Measurements from ENCODE around the gene CLCNKA. TPM values are rescaled to one million over a fixed set of nuclear protein-coding genes. Genes with fewer than 3 reads are reported as not detected.
"Not testable (repeated sequence)": the region's sequence is repeated elsewhere in the genome, so short reads cannot be mapped to it uniquely, and the experiment has no call there.

The CLCNKA gene
- not detected for total RNA-seq

GRCh38 chr1:16021681-16022080 lies at the start of gene CLCNKA:
TSS of gene CLCNKA (plus strand) at chr1:16022036. CDS start at chr1:16022620, 584 bp downstream.
- no peak for DNase-seq

GRCh38 chr1:15972409-15972808 lies 49.4 kb upstream of the CLCNKA start:
- DNase-seq (no peak), ATAC-seq (replicated peaks in 1 of 2) (no peak)
- H3K4me1 Mint-ChIP-seq (ENCODE audit: low read depth), result peaks cover 52% of the 10 kb centered on the region
- no peak overlapping the region for H3K4me3 Mint-ChIP-seq
- no peak overlapping the region for H3K27ac Mint-ChIP-seq
- H3K36me3 Mint-ChIP-seq (ENCODE audit: insufficient read depth in 2 of 2), result peaks cover 22 to 28% of the 10 kb centered on the region in 2 donors
- H3K27me3 Mint-ChIP-seq (ENCODE audit: low read depth), result no peaks in the 10 kb centered on the region
- no peaks in the 10 kb centered on the region for H3K9me3 Mint-ChIP-seq

More at GRCh38 chr1:16021681-16022080, at the start of gene CLCNKA:
- H3K36me3 Mint-ChIP-seq (ENCODE audit: insufficient read depth in 2 of 2), result no peaks in the 10 kb centered on the region
- H3K9me3 Mint-ChIP-seq, result no peaks in the 10 kb centered on the region
- ATAC-seq (replicated peaks in 1 of 2), result no peak
- no peak within 1 kb of the TSS for H3K27ac Mint-ChIP-seq
- no peak within 1 kb of the TSS for H3K4me3 Mint-ChIP-seq
- H3K4me1 Mint-ChIP-seq (ENCODE audit: low read depth), result no peaks in the 10 kb centered on the region
- H3K27me3 Mint-ChIP-seq (ENCODE audit: low read depth), result no peaks in the 10 kb centered on the region

GRCh38 chr1:15973772-15974171 lies 48.1 kb upstream of the CLCNKA start:
- DNase-seq (no peak), ATAC-seq (replicated peaks in 1 of 2) (no peak)
- H3K27me3 Mint-ChIP-seq (ENCODE audit: low read depth), result no peaks in the 10 kb centered on the region
- H3K9me3 Mint-ChIP-seq, result no peaks in the 10 kb centered on the region
- H3K36me3 Mint-ChIP-seq (ENCODE audit: insufficient read depth in 2 of 2), result peaks cover 17 to 23% of the 10 kb centered on the region in 2 donors
- H3K4me3 Mint-ChIP-seq, result peak overlapping the region; percentile 1 to 2
- H3K27ac Mint-ChIP-seq, result no peak overlapping the region
- peaks cover 40% of the 10 kb centered on the region for H3K4me1 Mint-ChIP-seq (ENCODE audit: low read depth)

- Mint-ChIP-seq H3K36me3 (ENCODE audit: insufficient read depth in 2 of 2) (peaks cover 14 to 15% of the 10 kb centered on the region in 2 donors), H3K9me3 (no peaks in the 10 kb centered on the region), H3K4me3 (peak overlapping the region; percentile 93), H3K27ac (peak overlapping the region; percentile 93), H3K4me1 (ENCODE audit: low read depth) (peaks cover 45% of the 10 kb centered on the region), H3K27me3 (ENCODE audit: low read depth) (no peaks in the 10 kb centered on the region)
- DNase-seq (peak; percentile 33 to 36), ATAC-seq (replicated peaks in 1 of 2) (peak; percentile 24 to 34)
Measured at GRCh38 chr1:15974855-15975254, 47.0 kb upstream of the CLCNKA start.

- no peaks in the 10 kb centered on the region for H3K27me3 Mint-ChIP-seq (ENCODE audit: low read depth)
- ATAC-seq (replicated peaks in 1 of 2), result peak; percentile 79 to 81
- peaks cover 11 to 12% of the 10 kb centered on the region in 2 donors for H3K36me3 Mint-ChIP-seq (ENCODE audit: insufficient read depth in 2 of 2)
- H3K4me1 Mint-ChIP-seq (ENCODE audit: low read depth), result peaks cover 45% of the 10 kb centered on the region
- peak overlapping the region; percentile 96 for H3K27ac Mint-ChIP-seq
- H3K4me3 Mint-ChIP-seq, result peak overlapping the region; percentile 93
- H3K9me3 Mint-ChIP-seq, result no peaks in the 10 kb centered on the region
- peak; percentile 87 to 88 for DNase-seq
Measured at GRCh38 chr1:15975358-15975804, 46.5 kb upstream of the CLCNKA start.

GRCh38 chr1:15975805-15976680 lies 45.8 kb upstream of the CLCNKA start, which contains the start of gene ZBTB17:
TSS of gene ZBTB17 (minus strand) at chr1:15976101. CDS start at chr1:15948495, 27,606 bp downstream.
- ATAC-seq (replicated peaks in 1 of 2), result peak; percentile 87 to 88
- Mint-ChIP-seq H3K27ac (peak within 1 kb of the TSS; percentile 96), H3K4me3 (peak within 1 kb of the TSS; percentile 93), H3K4me1 (ENCODE audit: low read depth) (peaks cover 45% of the 10 kb centered on the region), H3K27me3 (ENCODE audit: low read depth) (no peaks in the 10 kb centered on the region), H3K36me3 (ENCODE audit: insufficient read depth in 2 of 2) (peaks cover 12 to 13% of the 10 kb centered on the region in 2 donors), H3K9me3 (peaks cover 0 to 1% of the 10 kb centered on the region in 2 donors)
- peak; percentile 96 for DNase-seq

GRCh38 chr1:15977947-15978346 lies 43.9 kb upstream of the CLCNKA start:
- H3K4me3 Mint-ChIP-seq, H3K27ac Mint-ChIP-seq: not testable (repeated sequence)

GRCh38 chr1:15981679-15982078 lies 40.2 kb upstream of the CLCNKA start:
- DNase-seq (no peak), ATAC-seq (replicated peaks in 1 of 2) (no peak)
- Mint-ChIP-seq H3K36me3 (ENCODE audit: insufficient read depth in 2 of 2) (peaks cover 1% of the 10 kb centered on the region in 2 donors), H3K9me3 (peaks cover 0 to 1% of the 10 kb centered on the region in 2 donors), H3K27me3 (ENCODE audit: low read depth) (no peaks in the 10 kb centered on the region), H3K27ac (no peak overlapping the region), H3K4me1 (ENCODE audit: low read depth) (peaks cover 40% of the 10 kb centered on the region), H3K4me3 (no peak overlapping the region)

More at GRCh38 chr1:15977947-15978346, 43.9 kb upstream of the CLCNKA start:
- H3K36me3 Mint-ChIP-seq (ENCODE audit: insufficient read depth in 2 of 2); H3K27me3 Mint-ChIP-seq (ENCODE audit: low read depth); ATAC-seq (replicated peaks in 1 of 2); DNase-seq; H3K9me3 Mint-ChIP-seq: not testable (repeated sequence)
- H3K4me1 Mint-ChIP-seq (ENCODE audit: low read depth), result peaks cover 37% of the 10 kb centered on the region

GRCh38 chr1:15983275-15983674 lies 38.6 kb upstream of the CLCNKA start:
- DNase-seq (no peak), ATAC-seq (replicated peaks in 1 of 2) (no peak)
- Mint-ChIP-seq H3K4me3 (no peak overlapping the region), H3K9me3 (peaks cover 0 to 1% of the 10 kb centered on the region in 2 donors), H3K27me3 (ENCODE audit: low read depth) (no peaks in the 10 kb centered on the region), H3K4me1 (ENCODE audit: low read depth) (peaks cover 39% of the 10 kb centered on the region), H3K27ac (no peak overlapping the region), H3K36me3 (ENCODE audit: insufficient read depth in 2 of 2) (peaks cover 1% of the 10 kb centered on the region in 2 donors)

- no peaks in the 10 kb centered on the region for H3K27me3 Mint-ChIP-seq (ENCODE audit: low read depth)
- H3K4me1 Mint-ChIP-seq (ENCODE audit: low read depth), result peaks cover 34% of the 10 kb centered on the region
- H3K36me3 Mint-ChIP-seq (ENCODE audit: insufficient read depth in 2 of 2), result peaks cover 1% of the 10 kb centered on the region in 2 donors
Measured at GRCh38 chr1:15985611-15986297, 36.1 kb upstream of the CLCNKA start.

GRCh38 chr1:15988856-15989736 lies 32.7 kb upstream of the CLCNKA start:
- H3K9me3 Mint-ChIP-seq, result no peaks in the 10 kb centered on the region
- no peak for DNase-seq
- H3K4me1 Mint-ChIP-seq (ENCODE audit: low read depth), result peaks cover 25% of the 10 kb centered on the region
- no peak overlapping the region for H3K4me3 Mint-ChIP-seq
- H3K27ac Mint-ChIP-seq, result no peak overlapping the region
- H3K36me3 Mint-ChIP-seq (ENCODE audit: insufficient read depth in 2 of 2), result no peaks in the 10 kb centered on the region
- ATAC-seq (replicated peaks in 1 of 2), result no peak
- H3K27me3 Mint-ChIP-seq (ENCODE audit: low read depth), result no peaks in the 10 kb centered on the region

More at GRCh38 chr1:15985611-15986297, 36.1 kb upstream of the CLCNKA start:
- H3K9me3 Mint-ChIP-seq, result peaks cover 0 to 1% of the 10 kb centered on the region in 2 donors
- H3K27ac Mint-ChIP-seq, result no peak overlapping the region
- H3K4me3 Mint-ChIP-seq, result no peak overlapping the region
- DNase-seq (no peak), ATAC-seq (replicated peaks in 1 of 2) (no peak)

- H3K27me3 Mint-ChIP-seq (ENCODE audit: low read depth), result no peaks in the 10 kb centered on the region
- no peak overlapping the region for H3K27ac Mint-ChIP-seq
- no peak overlapping the region for H3K4me3 Mint-ChIP-seq
- DNase-seq, result no peak
- ATAC-seq (replicated peaks in 1 of 2), result no peak
- H3K36me3 Mint-ChIP-seq (ENCODE audit: insufficient read depth in 2 of 2), result no peaks in the 10 kb centered on the region
- H3K9me3 Mint-ChIP-seq, result no peaks in the 10 kb centered on the region
- peaks cover 24% of the 10 kb centered on the region for H3K4me1 Mint-ChIP-seq (ENCODE audit: low read depth)
Measured at GRCh38 chr1:15989776-15990175, 32.1 kb upstream of the CLCNKA start.

All from activated T-cell treated with anti-CD3 and anti-CD28 coated beads, Interleukin-2, amount 50 U/mL, for 72 hours (primary cell).